ENCODE measurements around the gene BTNL2. TPM values are rescaled to one million over a fixed set of nuclear protein-coding genes. Genes with fewer than 3 reads are reported as not detected.

BTNL2 gene
- total and polyA plus RNA-seq, 2 of the 13 experiments (the other 11 are each of a cell fraction or from before 2014, with no cell fraction given), result not detected

DNA sequence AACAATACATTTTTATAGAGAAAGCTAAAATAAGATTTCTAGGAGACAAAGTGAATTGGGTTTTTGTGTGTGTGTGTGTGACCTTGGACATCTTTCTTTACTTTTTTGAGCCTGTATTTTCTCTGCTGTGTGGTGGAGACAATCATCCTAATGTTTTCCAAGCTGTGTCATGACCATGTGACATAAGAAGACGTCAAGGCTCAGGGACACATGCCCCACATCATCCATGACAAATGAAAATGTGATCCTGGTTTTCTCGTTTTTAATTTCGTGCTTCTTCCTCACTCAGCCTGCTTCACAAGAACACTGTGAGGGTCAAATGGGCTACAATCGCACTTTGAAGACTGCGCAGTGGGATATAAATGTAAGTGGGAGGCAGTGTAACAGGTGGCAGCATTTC lies 3.9 kb upstream of the BTNL2 start:
- POLR2A ChIA-PET, result no interaction called here

GRCh38 chr6:32406197-32406596 lies 784 bp downstream of the BTNL2 start:
- H2AFZ ChIP-seq (ENCODE audit: low read length), result no peak overlapping the region
- 28% methylated on average over 9 of the region's 9 CpGs for WGBS (ENCODE audit: low lambda C conversion rate)
- H3K4me3 ChIP-seq (replicated peaks in 1 of 3; ENCODE audit: insufficient read depth in 1 of 3, low read depth in 2 of 3, low read length in 3 of 3), result no peak overlapping the region
- ChIA-PET CTCF (ENCODE audit: low intra/inter-chr PET ratio, low total read pairs) (no interaction called here), POLR2A (no interaction called here)
- in situ Hi-C loops (cut with HindIII; ENCODE audit: extremely low pct_ligation_motif_present, low pct_unique_long_range_greater_than_20kb), result no loop called here
- H3K4me2 ChIP-seq (ENCODE audit: low read depth, low read length), result no peak overlapping the region
- H3K27ac ChIP-seq (ENCODE audit: extremely low read length, insufficient read depth, low read length), result no peak overlapping the region
- H4K20me1 ChIP-seq (ENCODE audit: insufficient read depth, low read length), result no peaks in the 10 kb centered on the region
- DNase-seq (ENCODE audit: low spot score) (no peak), ATAC-seq (no peak), FAIRE-seq (no peak)
- H3K9ac ChIP-seq (ENCODE audit: insufficient read depth, low read depth, low read length), result no peak overlapping the region
- H3K36me3 ChIP-seq (replicated peaks in 1 of 2; ENCODE audit: control insufficient read depth in 1 of 2, insufficient read depth in 2 of 2, low read length in 2 of 2), result no peaks in the 10 kb centered on the region
- TF ChIP-seq ZSCAN31 (CRISPR knock-in tag; IDR thresholded peaks at IDR 0.05; ENCODE audit: low read depth) (no peak), NPAS2 (CRISPR knock-in tag; IDR thresholded peaks at IDR 0.05; ENCODE audit: borderline replicate concordance) (no peak), KLF6 (CRISPR knock-in tag; IDR thresholded peaks at IDR 0.05) (no peak), SRY (CRISPR knock-in tag; IDR thresholded peaks at IDR 0.05) (no peak), SRSF4 (IDR thresholded peaks at IDR 0.05; ENCODE audit: low read depth, low read length, poor library complexity, severe bottlenecking) (no peak), KDM1A (CRISPR knock-in tag; IDR thresholded peaks at IDR 0.05) (no peak), CAMTA2 (CRISPR knock-in tag; IDR thresholded peaks at IDR 0.05; ENCODE audit: borderline replicate concordance) (no peak), MED8 (CRISPR knock-in tag; IDR thresholded peaks at IDR 0.05; ENCODE audit: insufficient replicate concordance) (no peak), DMTF1 (CRISPR knock-in tag; IDR thresholded peaks at IDR 0.05) (no peak), HNF4G (IDR thresholded peaks at IDR 0.05; ENCODE audit: borderline replicate concordance, low read depth, low read length) (no peak), HNF4G (CRISPR knock-in tag; IDR thresholded peaks at IDR 0.05; ENCODE audit: borderline replicate concordance, low read depth) (no peak)
- TF ChIP-seq, protein P1, sequence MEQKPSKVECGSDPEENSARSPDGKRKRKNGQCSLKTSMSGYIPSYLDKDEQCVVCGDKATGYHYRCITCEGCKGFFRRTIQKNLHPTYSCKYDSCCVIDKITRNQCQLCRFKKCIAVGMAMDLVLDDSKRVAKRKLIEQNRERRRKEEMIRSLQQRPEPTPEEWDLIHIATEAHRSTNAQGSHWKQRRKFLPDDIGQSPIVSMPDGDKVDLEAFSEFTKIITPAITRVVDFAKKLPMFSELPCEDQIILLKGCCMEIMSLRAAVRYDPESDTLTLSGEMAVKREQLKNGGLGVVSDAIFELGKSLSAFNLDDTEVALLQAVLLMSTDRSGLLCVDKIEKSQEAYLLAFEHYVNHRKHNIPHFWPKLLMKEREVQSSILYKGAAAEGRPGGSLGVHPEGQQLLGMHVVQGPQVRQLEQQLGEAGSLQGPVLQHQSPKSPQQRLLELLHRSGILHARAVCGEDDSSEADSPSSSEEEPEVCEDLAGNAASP (CRISPR knock-in tag; IDR thresholded peaks at IDR 0.05; ENCODE audit: borderline replicate concordance), result no peak
- no peaks in the 10 kb centered on the region for H3K4me1 ChIP-seq (ENCODE audit: insufficient read depth, low read length)
- no peaks in the 10 kb centered on the region for H3K9me3 ChIP-seq (ENCODE audit: low read length)
- no peaks in the 10 kb centered on the region for H3K79me2 ChIP-seq (ENCODE audit: insufficient read depth, low read length)
- H3K27me3 ChIP-seq (ENCODE audit: control insufficient read depth in 1 of 2, insufficient read depth in 2 of 2, low read length in 2 of 2), result peaks cover 0 to 32% of the 10 kb centered on the region in 2 experiments; a peak in 2 of 5 replicates
- intact Hi-C loops (cut with micrococcal nuclease; ENCODE audit: unreplicated experiment), result no loop called here
- no TSS peak for BruUV-seq (replicated peaks)

More for the DNA sequence above, 3.9 kb upstream of the BTNL2 start:
- DNase-seq (ENCODE audit: low spot score) (no peak), ATAC-seq (no peak), FAIRE-seq (no peak)
- no peaks in the 10 kb centered on the region for H3K4me1 ChIP-seq (ENCODE audit: insufficient read depth, low read length)
- H3K9ac ChIP-seq (ENCODE audit: insufficient read depth, low read depth, low read length), result no peak overlapping the region
- H3K4me3 ChIP-seq (replicated peaks in 1 of 3; ENCODE audit: insufficient read depth in 1 of 3, low read depth in 2 of 3, low read length in 3 of 3), result no peak overlapping the region
- H3K4me2 ChIP-seq (ENCODE audit: low read depth, low read length), result no peak overlapping the region
- no TSS peak for BruUV-seq (replicated peaks)
- WGBS (ENCODE audit: low lambda C conversion rate), result 24% methylated on average over 5 of the region's 5 CpGs
- peaks cover 5 to 45% of the 10 kb centered on the region in 2 experiments; a peak in 4 of 5 replicates for H3K27me3 ChIP-seq (ENCODE audit: control insufficient read depth in 1 of 2, insufficient read depth in 2 of 2, low read length in 2 of 2)
- in situ Hi-C loops (cut with HindIII; ENCODE audit: extremely low pct_ligation_motif_present, low pct_unique_long_range_greater_than_20kb), result loop anchor here (5.0 kb wide), 1 partner anchor 386 kb away; no protein-coding TSS in a partner anchor
- no peak overlapping the region for H2AFZ ChIP-seq (ENCODE audit: low read length)
- intact Hi-C loops (cut with micrococcal nuclease; ENCODE audit: unreplicated experiment), result no loop called here
- TF ChIP-seq ZNF772 (CRISPR knock-in tag; IDR thresholded peaks at IDR 0.05), result no peak
- no peaks in the 10 kb centered on the region for H3K79me2 ChIP-seq (ENCODE audit: insufficient read depth, low read length)
- CTCF ChIA-PET (ENCODE audit: low intra/inter-chr PET ratio, low total read pairs), result no interaction called here
- no peaks in the 10 kb centered on the region for H3K9me3 ChIP-seq (ENCODE audit: low read length)
- H3K27ac ChIP-seq (ENCODE audit: extremely low read length, insufficient read depth, low read length), result no peak overlapping the region
- H3K36me3 ChIP-seq (replicated peaks in 1 of 2; ENCODE audit: control insufficient read depth in 1 of 2, insufficient read depth in 2 of 2, low read length in 2 of 2), result no peaks in the 10 kb centered on the region
- H4K20me1 ChIP-seq (ENCODE audit: insufficient read depth, low read length), result no peaks in the 10 kb centered on the region
